Occipital lobe (tissue), 2 donors: ENCODE measurements around the gene TNKS2. TPM values are rescaled to one million over a fixed set of nuclear protein-coding genes. Genes with fewer than 3 reads are reported as not detected.
"Not testable (repeated sequence)": the region's sequence is repeated elsewhere in the genome, so short reads cannot be mapped to it uniquely, and the experiment has no call there.

Experiments
- DNase-seq: peaks from one replicate; lab custom pipeline; 2025; lab: John Stamatoyannopoulos, UW
- total RNA-seq: library from RNA; depleted of rRNA; stranded (reverse); fragments of >200 nt; gene quantifications from one replicate; pipeline ENCODE4 v1.2.3, GENCODE V29; 2014

Gene TNKS2
- total RNA-seq, 1 donor from 2014 or later = 151 TPM

GRCh38 chr10:91865562-91866081 is 67.4 kb downstream of the TNKS2 start:
- no peak for DNase-seq

- no peak for DNase-seq
These were observed 76.9 kb downstream of the TNKS2 start for GRCh38 chr10:91875156-91875555.

- DNase-seq = no peak
These were observed 77.6 kb downstream of the TNKS2 start for GRCh38 chr10:91875779-91876178.

- no peak for DNase-seq
These were observed 81.4 kb downstream of the TNKS2 start for GRCh38 chr10:91879515-91880170.

- DNase-seq = no peak
These were observed 82.1 kb downstream of the TNKS2 start for GRCh38 chr10:91880310-91880709.

GRCh38 chr10:91883549-91884444 is 85.6 kb downstream of the TNKS2 start:
- DNase-seq = peak; percentile 14

- DNase-seq = no peak
These were observed 86.3 kb downstream of the TNKS2 start for GRCh38 chr10:91884536-91884935.

GRCh38 chr10:91885362-91886079 is 87.3 kb downstream of the TNKS2 start:
- DNase-seq = no peak

- DNase-seq = no peak
These were observed 88.7 kb downstream of the TNKS2 start for GRCh38 chr10:91886954-91887271.

GRCh38 chr10:91887272-91888076 is 89.2 kb downstream of the TNKS2 start:
- DNase-seq = no peak

GRCh38 chr10:91891125-91892001 is 93.1 kb downstream of the TNKS2 start:
- DNase-seq = no peak

- DNase-seq = no peak
These were observed 94.8 kb downstream of the TNKS2 start for GRCh38 chr10:91893051-91893450.

GRCh38 chr10:91894261-91894685 is 96.0 kb downstream of the TNKS2 start:
- DNase-seq = not testable (repeated sequence)

- no peak for DNase-seq
These were observed 98.1 kb downstream of the TNKS2 start for GRCh38 chr10:91896212-91896756.

GRCh38 chr10:91897421-91897820 is 99.2 kb downstream of the TNKS2 start:
- no peak for DNase-seq

GRCh38 chr10:91901784-91902677 is 103.8 kb downstream of the TNKS2 start:
- DNase-seq = no peak

- no peak for DNase-seq
These were observed 108.9 kb downstream of the TNKS2 start for GRCh38 chr10:91907033-91907594.

GRCh38 chr10:91907914-91908336 is 109.7 kb downstream of the TNKS2 start:
- no peak for DNase-seq
